ENCODE measurements around the gene GNPTG. TPM values are rescaled to one million over a fixed set of nuclear protein-coding genes. Genes with fewer than 3 reads are reported as not detected.

The GNPTG gene
- total and polyA plus RNA-seq, 2 of the 13 experiments (the other 11 are each of a cell fraction or from before 2014, with no cell fraction given): 22.7 to 71.1 TPM

DNA sequence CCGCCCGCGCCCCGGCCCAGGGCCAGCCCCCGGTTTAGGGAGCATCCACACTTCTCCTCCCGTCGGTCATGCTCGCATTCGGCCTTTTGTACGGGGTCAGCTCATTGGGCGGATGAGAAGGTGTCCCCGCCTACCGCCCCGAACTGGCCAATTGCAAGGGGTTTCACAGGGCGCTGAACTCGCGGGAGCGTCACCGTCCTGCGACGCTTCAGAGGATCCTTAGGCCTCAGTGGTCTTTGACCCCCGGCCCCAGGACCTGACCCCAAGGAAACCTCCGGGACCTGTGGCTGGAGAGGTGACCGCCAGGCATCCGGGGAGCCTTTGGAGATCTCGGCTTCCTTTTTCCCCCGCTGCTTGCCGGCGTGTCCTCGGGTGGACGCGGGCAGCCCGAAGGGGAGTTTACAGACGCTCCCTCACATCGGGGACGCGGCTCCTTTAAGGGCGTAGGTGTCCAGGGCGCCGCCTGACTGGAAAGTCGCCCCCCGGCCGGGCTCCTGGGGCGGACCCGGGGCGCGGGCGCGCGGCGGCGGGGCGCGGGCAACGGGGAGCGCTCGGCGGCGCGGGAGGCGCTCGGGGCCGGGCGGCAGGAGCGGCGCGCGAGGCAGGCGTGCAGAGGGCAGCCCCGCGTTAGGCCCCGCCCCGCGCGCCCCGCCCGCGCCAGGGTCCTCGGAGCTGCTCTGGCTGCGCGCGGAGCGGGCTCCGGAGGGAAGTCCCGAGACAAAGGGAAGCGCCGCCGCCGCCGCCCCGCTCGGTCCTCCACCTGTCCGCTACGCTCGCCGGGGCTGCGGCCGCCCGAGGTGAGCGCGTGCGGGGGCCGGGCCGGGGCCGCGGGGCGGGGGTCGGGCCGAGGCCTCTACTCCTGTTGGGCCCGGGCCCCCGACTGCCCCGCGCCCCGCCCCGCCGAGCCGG, 42.5 kb upstream of the GNPTG start, which contains the start of gene UBE2I (continued):
- TF ChIP-seq BORCS8-MEF2B (CRISPR knock-in tag; IDR thresholded peaks at IDR 0.05): no peak
- TF ChIP-seq ZEB1 (IDR thresholded peaks at IDR 0.05; ENCODE audit: insufficient replicate concordance, low read depth): no peak
- TF ChIP-seq FOXA1 (IDR thresholded peaks at IDR 0.05): no peak
- no peak for TF ChIP-seq FOXA1 (CRISPR knock-in tag; IDR thresholded peaks at IDR 0.05)
- peak; percentile 79; the same call in 1 of the 2 replicates for TF ChIP-seq KDM5A (IDR thresholded peaks at IDR 0.05; ENCODE audit: borderline replicate concordance, low read length)
- peak; percentile 94 for TF ChIP-seq IKZF4 (CRISPR knock-in tag; IDR thresholded peaks at IDR 0.05; ENCODE audit: borderline replicate concordance, low read depth, not compliant biosample characterization)
- no peak for TF ChIP-seq SKI (IDR thresholded peaks at IDR 0.05; ENCODE audit: partially characterized antibody)
- TF ChIP-seq AGO1 (IDR thresholded peaks at IDR 0.05; ENCODE audit: low read depth, low read length, poor library complexity, severe bottlenecking): no peak
- no peak for TF ChIP-seq ZNF354B (CRISPR knock-in tag; IDR thresholded peaks at IDR 0.05)
- TF ChIP-seq ZNF20 (CRISPR knock-in tag; IDR thresholded peaks at IDR 0.05): peak; percentile 65; the same call in 1 of the 2 replicates
- no peak for TF ChIP-seq ZFYVE20 (CRISPR knock-in tag; IDR thresholded peaks at IDR 0.05; ENCODE audit: borderline replicate concordance, low read depth)
- TF ChIP-seq MIER2 (CRISPR knock-in tag; IDR thresholded peaks at IDR 0.05): no peak
- no peak for TF ChIP-seq ATF7 (IDR thresholded peaks at IDR 0.05)
- peak; percentile 53; the same call in 1 of the 2 replicates for TF ChIP-seq ATF7 (CRISPR knock-in tag; IDR thresholded peaks at IDR 0.05)
- peak; percentile 92 for TF ChIP-seq ASH2L (IDR thresholded peaks at IDR 0.05; ENCODE audit: insufficient read length, low read depth, low read length)
- no peak for TF ChIP-seq NFIB (CRISPR knock-in tag; IDR thresholded peaks at IDR 0.05; ENCODE audit: borderline replicate concordance)
- no peak for TF ChIP-seq JARID2 (CRISPR knock-in tag; IDR thresholded peaks at IDR 0.05; ENCODE audit: insufficient replicate concordance)
- TF ChIP-seq ZNF782 (CRISPR knock-in tag; IDR thresholded peaks at IDR 0.05; ENCODE audit: borderline replicate concordance): peak; percentile 73; the same call in 1 of the 2 replicates
- TF ChIP-seq ZNF441 (CRISPR knock-in tag; IDR thresholded peaks at IDR 0.05; ENCODE audit: borderline replicate concordance): peak; percentile 93
- TF ChIP-seq, protein P1, sequence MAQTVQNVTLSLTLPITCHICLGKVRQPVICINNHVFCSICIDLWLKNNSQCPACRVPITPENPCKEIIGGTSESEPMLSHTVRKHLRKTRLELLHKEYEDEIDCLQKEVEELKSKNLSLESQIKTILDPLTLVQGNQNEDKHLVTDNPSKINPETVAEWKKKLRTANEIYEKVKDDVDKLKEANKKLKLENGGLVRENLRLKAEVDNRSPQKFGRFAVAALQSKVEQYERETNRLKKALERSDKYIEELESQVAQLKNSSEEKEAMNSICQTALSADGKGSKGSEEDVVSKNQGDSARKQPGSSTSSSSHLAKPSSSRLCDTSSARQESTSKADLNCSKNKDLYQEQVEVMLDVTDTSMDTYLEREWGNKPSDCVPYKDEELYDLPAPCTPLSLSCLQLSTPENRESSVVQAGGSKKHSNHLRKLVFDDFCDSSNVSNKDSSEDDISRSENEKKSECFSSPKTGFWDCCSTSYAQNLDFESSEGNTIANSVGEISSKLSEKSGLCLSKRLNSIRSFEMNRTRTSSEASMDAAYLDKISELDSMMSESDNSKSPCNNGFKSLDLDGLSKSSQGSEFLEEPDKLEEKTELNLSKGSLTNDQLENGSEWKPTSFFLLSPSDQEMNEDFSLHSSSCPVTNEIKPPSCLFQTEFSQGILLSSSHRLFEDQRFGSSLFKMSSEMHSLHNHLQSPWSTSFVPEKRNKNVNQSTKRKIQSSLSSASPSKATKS (CRISPR knock-in tag; IDR thresholded peaks at IDR 0.05): peak; percentile 69; the same call in 1 of the 2 replicates
- no peak for TF ChIP-seq ZNF724P (CRISPR knock-in tag; IDR thresholded peaks at IDR 0.05; ENCODE audit: borderline replicate concordance)
- TF ChIP-seq HNF4A (CRISPR knock-in tag; IDR thresholded peaks at IDR 0.05): peak; percentile 28; the same call in 1 of the 2 replicates
- TF ChIP-seq, protein P2, sequence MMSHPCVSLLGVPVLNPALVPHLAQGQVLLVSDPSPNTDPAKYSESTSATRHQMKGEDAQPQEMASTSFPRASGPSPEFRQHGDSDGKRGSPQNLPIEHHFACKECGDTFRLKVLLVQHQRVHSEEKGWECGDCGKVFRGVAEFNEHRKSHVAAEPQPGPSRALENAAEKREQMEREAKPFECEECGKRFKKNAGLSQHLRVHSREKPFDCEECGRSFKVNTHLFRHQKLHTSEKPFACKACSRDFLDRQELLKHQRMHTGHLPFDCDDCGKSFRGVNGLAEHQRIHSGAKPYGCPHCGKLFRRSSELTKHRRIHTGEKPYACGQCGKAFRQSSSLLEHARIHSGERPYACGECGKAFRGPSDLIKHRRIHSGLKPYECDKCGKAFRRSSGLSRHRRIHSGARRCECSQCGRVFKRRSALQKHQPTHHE (CRISPR knock-in tag; IDR thresholded peaks at IDR 0.05; ENCODE audit: borderline replicate concordance): no peak; the same call in 1 of the 2 replicates
- TF ChIP-seq, protein P3, sequence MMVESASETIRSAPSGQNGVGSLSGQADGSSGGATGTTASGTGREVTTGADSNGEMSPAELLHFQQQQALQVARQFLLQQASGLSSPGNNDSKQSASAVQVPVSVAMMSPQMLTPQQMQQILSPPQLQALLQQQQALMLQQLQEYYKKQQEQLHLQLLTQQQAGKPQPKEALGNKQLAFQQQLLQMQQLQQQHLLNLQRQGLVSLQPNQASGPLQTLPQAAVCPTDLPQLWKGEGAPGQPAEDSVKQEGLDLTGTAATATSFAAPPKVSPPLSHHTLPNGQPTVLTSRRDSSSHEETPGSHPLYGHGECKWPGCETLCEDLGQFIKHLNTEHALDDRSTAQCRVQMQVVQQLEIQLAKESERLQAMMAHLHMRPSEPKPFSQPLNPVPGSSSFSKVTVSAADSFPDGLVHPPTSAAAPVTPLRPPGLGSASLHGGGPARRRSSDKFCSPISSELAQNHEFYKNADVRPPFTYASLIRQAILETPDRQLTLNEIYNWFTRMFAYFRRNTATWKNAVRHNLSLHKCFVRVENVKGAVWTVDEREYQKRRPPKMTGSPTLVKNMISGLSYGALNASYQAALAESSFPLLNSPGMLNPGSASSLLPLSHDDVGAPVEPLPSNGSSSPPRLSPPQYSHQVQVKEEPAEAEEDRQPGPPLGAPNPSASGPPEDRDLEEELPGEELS (CRISPR knock-in tag; IDR thresholded peaks at IDR 0.05): 0 out of 2 replicates have a peak, but pooled peaks have one; percentile 45
